ENCODE measurements around the gene NT5C3B.
"Not testable (repeated sequence)": the region's sequence is repeated elsewhere in the genome, so short reads cannot be mapped to it uniquely, and the experiment has no call there.

The NT5C3B gene

DNA sequence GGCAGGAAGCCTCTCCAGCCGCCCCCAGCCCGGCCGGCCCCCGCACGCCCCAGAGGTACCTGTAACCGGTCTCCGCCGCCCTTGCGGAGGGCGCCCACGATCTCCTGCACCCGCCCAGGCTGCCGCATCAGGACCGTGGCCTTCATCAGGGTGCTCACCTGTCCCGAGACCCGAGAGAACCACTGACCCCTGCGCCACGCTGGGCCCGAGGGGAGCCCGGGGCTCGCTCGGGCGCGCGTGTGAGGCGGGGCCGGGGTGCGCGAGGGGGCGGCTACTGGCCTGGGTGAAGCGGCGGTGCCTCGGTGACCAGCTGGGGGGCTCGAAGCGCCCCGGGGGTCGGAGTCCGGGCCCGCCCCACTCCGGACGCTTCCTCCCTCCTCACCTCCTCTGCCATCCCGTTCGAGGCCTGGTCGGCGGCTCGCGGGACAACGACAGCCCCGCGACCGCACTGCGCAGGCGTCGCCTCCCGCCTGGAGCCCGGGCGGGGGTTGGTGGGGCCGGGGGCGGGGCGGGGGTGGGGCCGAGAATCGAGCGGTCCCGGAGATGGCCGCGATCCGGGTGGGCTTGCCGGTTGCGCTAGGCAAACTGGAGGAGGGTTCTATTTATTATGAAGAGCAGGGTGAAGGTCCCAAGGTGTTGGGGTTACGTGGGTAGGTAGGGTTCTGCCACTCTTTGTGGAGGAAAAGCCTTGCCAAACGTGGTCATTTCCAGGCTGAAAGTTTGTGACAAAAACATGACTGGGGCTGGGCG, at the start of gene NT5C3B:
NT5C3B (minus strand) TSS at position 433 of the 750 bp plus-strand sequence; CDS start at position 394, 39 bp downstream.
- Histone ChIP-seq H3K36me3 (ENCODE audit: insufficient read depth, low read length) (peaks cover 6% of the 10 kb centered on the region; the same call in 1 of the 2 replicates), H3K9me3 (ENCODE audit: control insufficient read depth, insufficient read depth, low read length) (no peaks in the 10 kb centered on the region), H3K9ac (ENCODE audit: low read depth, low read length) (peak within 1 kb of the TSS; percentile 68), H3K4me1 (ENCODE audit: insufficient read depth, low read length) (no peaks in the 10 kb centered on the region)

DNA sequence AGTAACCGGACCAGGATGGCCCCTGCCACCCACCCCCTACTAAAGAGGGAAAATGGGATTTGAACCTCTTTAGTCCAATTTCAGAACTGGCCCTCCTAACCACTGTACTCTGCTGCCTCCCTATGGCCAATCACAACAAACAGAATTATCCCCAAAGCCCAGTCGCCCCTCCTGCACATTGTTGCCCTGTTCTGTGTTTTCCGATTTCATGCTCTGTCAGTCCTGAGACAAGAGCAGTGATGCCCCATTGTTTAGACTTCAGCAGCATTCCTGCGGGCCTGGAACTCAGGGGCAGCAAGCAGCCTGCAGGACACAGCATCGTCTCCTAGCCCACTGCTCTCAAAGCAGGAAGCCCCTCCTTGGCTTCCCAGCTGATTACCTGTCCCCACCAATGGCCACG, 49.7 kb upstream of the NT5C3B start:
- no peaks in the 10 kb centered on the region for H3K4me1 ChIP-seq (ENCODE audit: insufficient read depth, low read length)
- H3K9me3 ChIP-seq (ENCODE audit: control insufficient read depth, insufficient read depth, low read length) = no peaks in the 10 kb centered on the region
- no peak overlapping the region for H3K9ac ChIP-seq (ENCODE audit: low read depth, low read length)
- H3K36me3 ChIP-seq (ENCODE audit: insufficient read depth, low read length) = peaks cover 39% of the 10 kb centered on the region

DNA sequence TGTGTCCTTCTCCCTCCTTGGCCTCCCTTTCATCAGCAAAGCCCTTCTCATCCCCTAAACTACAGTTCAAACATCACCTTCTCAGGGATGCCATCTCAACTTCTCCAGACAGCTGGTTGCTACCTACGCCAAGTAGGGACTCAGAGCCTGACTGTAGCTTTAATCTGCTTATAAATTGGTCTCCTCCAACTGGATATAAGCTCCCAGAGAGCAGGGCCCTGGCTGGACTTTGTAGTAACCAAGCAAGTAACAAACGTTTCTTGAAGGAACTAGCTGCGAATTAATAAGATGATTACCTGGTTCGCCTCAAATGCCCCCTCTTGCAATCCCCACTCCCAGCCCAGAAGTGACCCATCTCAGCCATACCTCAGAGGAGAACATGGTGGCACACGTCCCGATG, 46.7 kb upstream of the NT5C3B start:
- Histone ChIP-seq H3K4me1 (ENCODE audit: insufficient read depth, low read length) (no peaks in the 10 kb centered on the region), H3K36me3 (ENCODE audit: insufficient read depth, low read length) (peaks cover 39% of the 10 kb centered on the region), H3K9me3 (ENCODE audit: control insufficient read depth, insufficient read depth, low read length) (no peaks in the 10 kb centered on the region), H3K9ac (ENCODE audit: low read depth, low read length) (no peak overlapping the region)

DNA sequence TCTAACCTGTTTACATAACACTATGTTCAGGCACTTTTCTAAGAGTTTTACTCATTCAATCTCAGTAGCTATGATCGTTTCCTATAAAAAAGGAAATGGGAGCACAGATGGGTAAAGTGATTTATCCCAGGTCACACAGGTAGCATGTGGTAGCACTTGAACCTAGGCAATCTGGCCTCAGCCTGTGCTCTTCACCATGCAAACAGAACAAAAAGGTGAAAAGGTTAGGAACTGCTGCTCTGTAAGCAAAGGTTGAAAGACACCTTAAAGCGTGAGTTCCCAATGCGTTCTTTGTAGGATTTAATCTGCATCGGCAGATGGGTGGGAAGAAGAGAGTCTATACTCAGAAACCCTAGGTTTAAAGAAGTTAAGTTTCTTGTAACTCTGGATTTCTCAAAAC, 44.1 kb upstream of the NT5C3B start:
- no peaks in the 10 kb centered on the region for H3K4me1 ChIP-seq (ENCODE audit: insufficient read depth, low read length)
- H3K9ac ChIP-seq (ENCODE audit: low read depth, low read length) = no peak overlapping the region
- H3K36me3 ChIP-seq (ENCODE audit: insufficient read depth, low read length) = peaks cover 32% of the 10 kb centered on the region
- no peaks in the 10 kb centered on the region for H3K9me3 ChIP-seq (ENCODE audit: control insufficient read depth, insufficient read depth, low read length)

DNA sequence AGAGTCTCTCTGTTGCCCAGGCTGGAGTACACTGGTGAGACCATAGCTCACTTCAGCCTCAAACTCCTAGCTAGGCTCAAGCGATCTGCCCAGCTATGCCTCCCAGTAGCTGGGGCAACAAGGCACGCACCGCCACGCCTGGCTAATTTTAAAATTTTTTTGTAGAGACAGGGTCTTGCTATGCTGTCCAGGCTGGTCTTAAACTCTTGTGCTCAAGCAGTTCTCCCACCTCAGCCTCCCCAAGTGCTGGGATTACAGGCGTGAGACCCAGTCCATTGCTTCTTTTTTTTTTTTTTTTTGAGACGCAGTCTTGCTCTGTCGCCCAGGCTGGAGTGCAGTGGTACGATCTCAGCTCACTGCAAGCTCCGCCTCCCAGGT, 38.2 kb upstream of the NT5C3B start:
- peaks cover 31% of the 10 kb centered on the region for H3K36me3 ChIP-seq (ENCODE audit: insufficient read depth, low read length)

DNA sequence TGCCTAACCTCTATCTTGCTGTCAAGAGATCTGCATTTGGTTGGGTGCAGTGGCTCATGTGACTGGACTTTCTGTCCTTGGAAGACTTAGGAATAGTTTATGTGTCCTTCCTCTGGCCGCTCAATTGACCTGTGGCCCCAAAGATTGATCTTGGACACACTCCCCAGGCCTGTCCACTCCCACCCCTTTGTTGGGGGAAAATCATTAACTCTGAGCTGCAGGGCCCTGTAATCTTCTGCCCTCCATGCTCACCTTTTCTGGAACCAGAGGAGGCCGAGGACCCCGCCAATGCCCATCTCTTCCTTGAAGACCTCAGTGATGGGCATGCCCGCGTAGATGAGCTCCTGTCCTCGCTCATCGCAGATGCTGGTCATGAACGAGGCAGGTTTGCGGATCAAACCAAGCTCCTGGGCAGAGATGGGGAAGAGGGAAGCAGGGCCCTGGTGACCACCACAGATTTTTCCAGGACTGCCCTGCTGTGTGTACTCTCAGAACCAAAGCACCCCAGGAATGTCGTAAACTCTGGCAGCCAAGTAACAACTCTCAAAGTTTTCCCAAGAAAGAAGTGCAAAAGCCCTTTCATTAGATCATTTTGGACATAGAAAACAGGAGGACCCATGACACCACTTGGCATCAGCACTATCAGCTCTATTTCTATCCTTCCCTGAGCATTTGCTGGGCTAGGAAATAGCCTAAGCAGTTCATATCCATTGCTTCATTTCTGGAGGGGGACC, 37.7 kb upstream of the NT5C3B start:
- no peaks in the 10 kb centered on the region for H3K4me1 ChIP-seq (ENCODE audit: insufficient read depth, low read length)
- H3K36me3 ChIP-seq (ENCODE audit: insufficient read depth, low read length) = peaks cover 32% of the 10 kb centered on the region
- H3K9ac ChIP-seq (ENCODE audit: low read depth, low read length) = no peak overlapping the region
- H3K9me3 ChIP-seq (ENCODE audit: control insufficient read depth, insufficient read depth, low read length) = no peaks in the 10 kb centered on the region

More for the DNA sequence above, 38.2 kb upstream of the NT5C3B start:
- not testable (repeated sequence) for H3K9me3 ChIP-seq (ENCODE audit: control insufficient read depth, insufficient read depth, low read length); H3K9ac ChIP-seq (ENCODE audit: low read depth, low read length); H3K4me1 ChIP-seq (ENCODE audit: insufficient read depth, low read length)

DNA sequence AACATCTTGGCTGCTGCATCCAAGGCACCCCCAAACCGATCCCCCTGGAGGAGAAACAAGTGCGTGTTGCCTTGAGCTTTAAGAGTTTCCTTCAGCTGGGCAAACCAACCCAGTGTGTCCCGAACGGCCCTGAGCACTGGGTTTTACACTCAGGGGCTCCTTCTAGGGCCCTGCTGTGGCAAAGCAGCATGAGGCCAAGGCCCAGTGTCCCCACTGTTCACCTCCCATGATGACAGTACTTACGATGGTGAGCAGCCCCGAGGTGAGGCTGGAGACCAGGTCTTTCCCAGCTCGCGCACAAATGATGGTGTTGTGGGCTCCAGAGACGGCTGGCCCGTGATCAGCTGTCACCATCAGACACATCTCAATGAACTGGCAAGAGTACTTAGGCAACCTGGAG, 35.8 kb upstream of the NT5C3B start:
- Histone ChIP-seq H3K9me3 (ENCODE audit: control insufficient read depth, insufficient read depth, low read length) (no peaks in the 10 kb centered on the region), H3K9ac (ENCODE audit: low read depth, low read length) (no peak overlapping the region), H3K4me1 (ENCODE audit: insufficient read depth, low read length) (no peaks in the 10 kb centered on the region), H3K36me3 (ENCODE audit: insufficient read depth, low read length) (peaks cover 30% of the 10 kb centered on the region)

DNA sequence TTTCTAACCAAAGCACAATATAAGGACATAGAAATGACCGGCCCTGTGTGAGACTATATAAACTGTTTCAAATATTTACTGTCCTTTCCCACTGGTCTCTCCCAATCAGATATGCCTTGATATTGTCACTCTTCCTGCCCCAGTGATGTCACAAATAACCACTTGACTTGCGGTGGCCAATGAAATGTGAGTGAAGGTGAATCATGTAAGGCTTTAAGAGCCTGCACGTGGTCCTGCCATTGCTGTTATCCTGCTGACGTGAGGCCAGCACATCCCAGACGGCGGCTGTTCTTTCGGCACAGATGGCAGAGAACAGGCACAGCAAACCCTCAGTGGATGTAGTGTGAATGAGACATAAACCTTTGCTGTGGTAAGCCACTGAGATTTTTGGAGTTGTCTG, 34.6 kb upstream of the NT5C3B start:
- Histone ChIP-seq H3K9ac (ENCODE audit: low read depth, low read length) (no peak overlapping the region), H3K36me3 (ENCODE audit: insufficient read depth, low read length) (peaks cover 30% of the 10 kb centered on the region), H3K4me1 (ENCODE audit: insufficient read depth, low read length) (no peaks in the 10 kb centered on the region), H3K9me3 (ENCODE audit: control insufficient read depth, insufficient read depth, low read length) (no peaks in the 10 kb centered on the region)

DNA sequence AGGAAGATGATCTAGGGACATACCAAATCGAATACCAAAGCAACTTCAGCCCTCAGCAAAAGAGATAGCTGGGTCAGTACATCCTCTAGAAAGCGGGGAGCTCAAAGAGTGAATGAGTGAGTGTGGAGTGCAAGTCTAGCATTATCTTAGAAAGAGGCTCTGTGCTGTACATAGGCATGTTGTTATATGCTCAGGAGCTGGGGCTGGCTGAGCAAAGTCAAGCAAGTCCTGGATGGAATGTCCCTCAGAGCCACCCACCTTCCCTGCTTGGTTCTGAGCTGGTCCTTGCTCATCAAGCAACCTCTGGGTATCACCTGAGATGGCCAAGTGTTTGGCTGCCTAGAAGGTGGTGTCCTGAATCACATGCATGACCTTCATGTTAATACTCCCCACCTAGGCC, 34.1 kb upstream of the NT5C3B start:
- H3K9ac ChIP-seq (ENCODE audit: low read depth, low read length) = no peak overlapping the region
- no peaks in the 10 kb centered on the region for H3K4me1 ChIP-seq (ENCODE audit: insufficient read depth, low read length)
- peaks cover 30% of the 10 kb centered on the region for H3K36me3 ChIP-seq (ENCODE audit: insufficient read depth, low read length)

DNA sequence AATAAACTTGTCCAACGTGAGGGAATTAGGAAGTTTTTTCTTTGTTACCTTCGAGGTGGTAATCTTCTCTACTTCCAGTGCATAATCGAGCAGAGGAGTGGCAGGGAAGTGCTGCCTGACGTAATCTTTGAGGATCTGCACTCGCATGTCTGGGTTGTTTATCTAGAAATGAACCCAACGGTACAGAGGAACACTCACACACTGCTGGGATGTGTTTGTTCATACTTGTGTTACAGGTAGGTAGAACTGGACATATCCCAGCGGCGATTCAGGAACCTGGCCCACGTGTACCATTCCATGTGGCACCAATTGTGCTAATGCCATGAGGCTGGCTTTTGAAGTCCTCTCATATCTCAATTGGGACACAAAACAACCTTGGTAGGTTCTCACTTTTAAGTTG, 33.4 kb upstream of the NT5C3B start:
- Histone ChIP-seq H3K9ac (ENCODE audit: low read depth, low read length) (no peak overlapping the region), H3K36me3 (ENCODE audit: insufficient read depth, low read length) (peaks cover 30% of the 10 kb centered on the region), H3K4me1 (ENCODE audit: insufficient read depth, low read length) (no peaks in the 10 kb centered on the region), H3K9me3 (ENCODE audit: control insufficient read depth, insufficient read depth, low read length) (no peaks in the 10 kb centered on the region)

More for the DNA sequence above, 34.1 kb upstream of the NT5C3B start:
- H3K9me3 ChIP-seq (ENCODE audit: control insufficient read depth, insufficient read depth, low read length) = no peaks in the 10 kb centered on the region

DNA sequence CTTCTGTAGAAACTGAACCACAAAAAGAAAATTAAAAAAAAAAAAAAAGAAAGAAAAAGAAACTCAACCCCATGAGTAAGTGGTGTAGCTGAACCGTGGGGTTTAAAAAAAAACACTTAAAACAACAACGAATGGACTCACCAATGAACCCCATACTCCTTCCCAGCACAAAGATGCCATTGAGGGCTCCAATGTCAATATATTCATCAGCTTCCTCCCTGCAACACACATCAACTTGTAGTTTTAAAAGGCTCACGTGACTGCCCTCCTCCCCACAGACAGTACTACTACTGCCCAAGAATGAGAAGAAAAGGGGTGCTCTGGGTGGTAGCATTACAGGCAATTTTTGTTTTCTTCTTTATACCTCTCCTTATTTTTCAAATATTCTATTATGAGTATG, 32.5 kb upstream of the NT5C3B start:
- Histone ChIP-seq H3K4me1 (ENCODE audit: insufficient read depth, low read length) (peaks cover 7% of the 10 kb centered on the region), H3K9me3 (ENCODE audit: control insufficient read depth, insufficient read depth, low read length) (no peaks in the 10 kb centered on the region), H3K36me3 (ENCODE audit: insufficient read depth, low read length) (peaks cover 23% of the 10 kb centered on the region), H3K9ac (ENCODE audit: low read depth, low read length) (no peak overlapping the region)

DNA sequence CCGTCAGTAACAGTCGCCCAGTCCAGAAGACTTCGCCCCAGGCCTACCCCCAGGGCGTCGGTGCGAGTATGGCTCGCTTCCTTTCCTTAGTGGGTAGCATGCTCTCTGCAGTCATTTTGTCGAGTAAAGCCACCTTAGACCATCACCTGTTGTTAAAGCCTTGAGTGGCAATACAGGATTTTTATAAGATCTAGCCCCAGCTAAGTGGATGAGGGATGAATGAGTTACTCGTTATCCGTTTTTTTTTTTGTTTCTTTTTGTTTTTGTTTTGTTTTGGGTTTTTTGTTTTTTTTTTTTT, 29.5 kb upstream of the NT5C3B start:
- Histone ChIP-seq H3K9ac (ENCODE audit: low read depth, low read length) (peak overlapping the region; percentile 98; the same call in 1 of the 2 replicates), H3K4me1 (ENCODE audit: insufficient read depth, low read length) (peaks cover 27% of the 10 kb centered on the region), H3K36me3 (ENCODE audit: insufficient read depth, low read length) (peaks cover 20% of the 10 kb centered on the region), H3K9me3 (ENCODE audit: control insufficient read depth, insufficient read depth, low read length) (no peaks in the 10 kb centered on the region)

DNA sequence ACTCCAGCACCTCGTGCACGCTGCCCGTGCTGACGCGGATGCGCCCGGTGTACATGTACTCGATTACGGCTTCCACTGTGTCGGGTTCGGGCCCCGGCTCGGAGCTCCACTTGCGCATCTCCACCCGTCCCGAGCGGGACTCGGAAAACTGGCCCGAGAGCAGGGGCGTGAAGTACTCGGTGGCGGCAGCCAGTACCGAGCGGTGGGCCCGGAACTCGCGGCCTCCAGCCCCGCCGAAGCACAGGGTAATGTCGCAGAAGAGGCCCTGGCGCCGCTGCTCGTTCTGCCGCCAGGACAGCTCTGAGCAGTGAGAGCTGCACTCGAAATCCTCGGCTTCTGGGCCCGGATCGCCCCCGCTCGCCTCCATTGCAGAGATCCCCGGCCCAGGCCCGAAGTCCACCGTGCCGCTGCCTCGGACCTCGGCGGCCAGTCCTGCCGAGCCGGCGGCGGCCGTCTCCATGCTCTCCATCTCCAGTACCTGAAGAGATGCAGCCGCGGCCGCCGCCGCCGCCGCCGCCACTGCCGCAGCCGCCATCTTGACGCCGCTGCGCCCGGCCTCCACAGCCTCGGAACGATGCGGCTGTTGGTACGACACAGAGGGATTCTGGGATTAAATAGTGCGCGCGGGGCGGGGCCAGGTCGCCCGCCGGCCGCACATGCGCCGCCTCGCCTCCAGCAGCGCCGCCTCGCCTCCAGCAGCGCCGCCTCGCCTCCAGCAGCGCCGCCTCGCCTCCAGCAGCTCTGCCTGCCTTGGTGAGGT, 29.0 kb upstream of the NT5C3B start, which contains the start of gene KLHL11:
KLHL11 (minus strand) TSS at position 588 of the 760 bp plus-strand sequence; CDS start at position 535, 53 bp downstream.
- peaks cover 30% of the 10 kb centered on the region for H3K4me1 ChIP-seq (ENCODE audit: insufficient read depth, low read length)
- no peaks in the 10 kb centered on the region for H3K9me3 ChIP-seq (ENCODE audit: control insufficient read depth, insufficient read depth, low read length)
- peak within 1 kb of the TSS; percentile 98 for H3K9ac ChIP-seq (ENCODE audit: low read depth, low read length)
- H3K36me3 ChIP-seq (ENCODE audit: insufficient read depth, low read length) = peaks cover 16% of the 10 kb centered on the region

DNA sequence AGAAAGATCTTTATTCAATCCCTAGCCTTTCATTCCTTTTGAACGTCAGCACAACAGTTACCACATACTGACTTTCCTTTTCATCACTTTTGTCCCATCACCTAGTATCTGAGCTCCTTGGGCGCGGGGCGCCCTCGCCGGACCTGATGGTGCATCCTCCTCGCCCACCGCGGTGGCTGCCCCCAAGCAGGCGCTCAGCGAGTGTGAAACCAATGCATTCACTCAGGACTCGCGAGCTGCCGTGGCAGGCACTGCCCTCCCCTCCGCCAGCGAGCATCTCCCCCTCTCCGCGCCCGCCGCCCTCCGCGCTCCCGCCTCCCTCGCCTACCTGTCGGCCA, 28.4 kb upstream of the NT5C3B start:
- H3K36me3 ChIP-seq (ENCODE audit: insufficient read depth, low read length) = peaks cover 13% of the 10 kb centered on the region
- H3K9me3 ChIP-seq (ENCODE audit: control insufficient read depth, insufficient read depth, low read length) = no peaks in the 10 kb centered on the region
- H3K9ac ChIP-seq (ENCODE audit: low read depth, low read length) = peak overlapping the region; percentile 98
- peaks cover 30% of the 10 kb centered on the region for H3K4me1 ChIP-seq (ENCODE audit: insufficient read depth, low read length)
